Inflammatory macrophage treated with lipopolysaccharide for 1 hour (primary cell): ENCODE results near the gene OR6C2.
"Not testable (repeated sequence)": the region's sequence is repeated elsewhere in the genome, so short reads cannot be mapped to it uniquely, and the experiment has no call there.

Source experiments
- DNase-seq, 2 donors: peaks; one replicate each; pipeline ENCODE4 v3.0.0-alpha.2; 2020 to 2022

OR6C2 gene

DNA sequence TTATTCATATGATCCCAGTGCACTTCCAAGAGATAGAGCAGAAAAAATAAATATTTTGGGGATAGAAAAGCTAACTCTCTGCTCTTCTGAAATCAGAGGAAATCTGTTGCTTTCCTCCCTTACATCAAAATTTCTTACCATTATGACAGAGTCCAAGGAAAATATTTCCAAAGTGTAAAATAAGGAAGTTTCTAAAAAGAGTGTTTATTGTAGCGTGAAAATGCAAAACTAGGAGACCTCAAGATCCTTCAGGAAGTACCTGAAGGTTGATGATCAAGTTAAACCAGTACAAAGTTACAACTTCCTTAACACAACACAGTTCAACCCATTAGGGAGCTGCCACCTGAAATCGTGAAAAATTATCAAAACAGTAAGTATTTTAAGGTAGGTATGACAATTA is at the start of gene OR6C2:
OR6C2 (plus strand) TSS at position 301 of the 400 bp plus-strand sequence. CDS start 8,138 bp downstream, outside the sequence.
- no peak for DNase-seq

DNA sequence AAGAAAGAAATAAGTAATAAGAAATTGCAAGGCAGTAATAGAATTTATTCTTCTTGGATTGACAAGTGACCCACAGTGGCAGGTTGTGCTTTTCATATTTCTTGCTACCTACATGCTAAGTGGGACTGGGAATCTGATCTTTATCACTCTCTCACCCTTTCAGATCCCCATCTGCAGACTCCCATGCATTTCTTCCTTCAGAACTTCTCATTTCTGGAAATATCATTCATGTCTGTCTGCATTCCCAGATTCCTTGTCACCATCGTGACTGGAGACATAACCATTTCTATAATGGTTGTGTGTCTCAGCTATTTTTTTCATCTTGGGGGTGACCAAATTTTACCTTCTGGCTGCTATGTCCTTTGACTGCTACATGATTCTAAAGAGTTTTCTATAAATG is 47.5 kb upstream of the OR6C2 start:
- no peak for DNase-seq

DNA sequence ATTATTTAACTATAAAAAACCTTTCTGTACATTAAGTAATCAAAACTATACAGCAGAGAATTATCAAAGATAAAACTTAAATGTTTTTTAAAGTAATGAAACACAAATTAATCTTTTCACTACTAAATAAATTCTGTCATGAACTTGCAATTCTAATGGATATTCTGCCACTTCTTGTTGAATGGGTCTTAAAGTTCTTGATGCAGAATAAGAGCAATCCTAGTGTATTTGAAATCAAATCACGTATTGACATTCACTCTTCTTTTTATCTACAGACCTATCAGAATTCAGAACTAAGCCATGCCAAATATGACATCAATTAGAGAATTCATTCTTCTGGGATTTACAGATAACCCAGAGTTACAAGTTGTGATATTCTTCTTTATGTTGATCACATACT is 43.6 kb upstream of the OR6C2 start, which contains the start of gene OR6C65:
OR6C65 (plus strand) TSS at position 301 of the 400 bp plus-strand sequence; CDS start at position 301, 0 bp downstream.
- DNase-seq = no peak

DNA sequence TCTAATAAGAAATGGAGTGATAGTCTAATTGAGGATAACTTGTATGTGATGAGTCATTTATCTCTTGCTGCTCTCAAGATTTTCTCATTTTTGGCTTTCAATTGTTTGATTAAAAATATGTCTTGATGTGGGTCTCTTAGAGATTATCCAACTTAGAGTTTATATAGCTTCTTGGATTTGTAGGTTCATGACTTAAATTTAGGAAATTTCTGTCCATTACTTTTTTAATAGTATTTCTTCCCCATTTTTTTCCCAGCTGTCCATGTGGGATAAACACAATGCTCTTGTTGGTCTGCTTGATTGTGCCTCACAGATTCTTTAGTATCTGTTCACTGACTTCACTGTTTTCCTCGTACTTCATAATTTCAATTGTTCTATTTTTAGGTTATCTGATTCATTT is 36.0 kb upstream of the OR6C2 start:
- DNase-seq = no peak

DNA sequence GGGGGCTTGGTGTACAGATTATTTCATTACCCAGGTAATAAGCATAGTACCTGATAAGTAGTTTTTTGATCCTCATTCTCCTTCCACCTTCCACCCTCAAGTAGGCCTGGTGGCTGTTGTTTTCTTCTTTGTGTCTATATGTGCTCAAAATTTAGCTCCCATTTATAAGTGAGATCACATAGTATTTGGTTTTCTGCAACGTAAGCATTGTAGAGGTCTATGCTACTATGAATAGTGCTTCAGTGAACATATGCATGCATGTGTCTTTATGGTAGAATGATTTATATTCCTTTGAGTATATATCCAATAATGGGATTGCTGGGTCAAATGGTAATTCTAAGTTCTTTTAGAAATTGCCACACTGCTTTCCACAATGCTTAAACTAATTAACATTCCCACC is 34.7 kb upstream of the OR6C2 start:
- DNase-seq = not testable (repeated sequence)

DNA sequence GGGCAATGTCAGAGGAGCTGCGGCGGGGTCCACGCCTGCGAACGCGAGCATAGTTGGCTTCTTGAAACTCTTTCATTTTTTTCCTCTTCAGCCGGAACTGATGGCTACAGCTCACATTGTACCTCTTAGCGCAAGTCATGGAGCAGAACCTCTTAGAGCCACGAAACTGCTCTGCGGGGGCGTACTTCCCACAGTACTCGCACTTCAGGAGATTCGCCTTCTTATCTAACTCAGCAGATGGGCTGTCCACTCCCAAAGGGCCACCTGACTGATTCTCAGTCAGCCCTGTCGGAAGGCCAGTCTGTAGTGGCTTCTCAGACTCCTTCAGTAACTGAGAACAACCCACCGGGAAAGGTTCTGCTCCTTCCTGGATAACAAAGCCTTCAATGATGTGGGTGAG is 31.7 kb upstream of the OR6C2 start:
- DNase-seq = not testable (repeated sequence)

DNA sequence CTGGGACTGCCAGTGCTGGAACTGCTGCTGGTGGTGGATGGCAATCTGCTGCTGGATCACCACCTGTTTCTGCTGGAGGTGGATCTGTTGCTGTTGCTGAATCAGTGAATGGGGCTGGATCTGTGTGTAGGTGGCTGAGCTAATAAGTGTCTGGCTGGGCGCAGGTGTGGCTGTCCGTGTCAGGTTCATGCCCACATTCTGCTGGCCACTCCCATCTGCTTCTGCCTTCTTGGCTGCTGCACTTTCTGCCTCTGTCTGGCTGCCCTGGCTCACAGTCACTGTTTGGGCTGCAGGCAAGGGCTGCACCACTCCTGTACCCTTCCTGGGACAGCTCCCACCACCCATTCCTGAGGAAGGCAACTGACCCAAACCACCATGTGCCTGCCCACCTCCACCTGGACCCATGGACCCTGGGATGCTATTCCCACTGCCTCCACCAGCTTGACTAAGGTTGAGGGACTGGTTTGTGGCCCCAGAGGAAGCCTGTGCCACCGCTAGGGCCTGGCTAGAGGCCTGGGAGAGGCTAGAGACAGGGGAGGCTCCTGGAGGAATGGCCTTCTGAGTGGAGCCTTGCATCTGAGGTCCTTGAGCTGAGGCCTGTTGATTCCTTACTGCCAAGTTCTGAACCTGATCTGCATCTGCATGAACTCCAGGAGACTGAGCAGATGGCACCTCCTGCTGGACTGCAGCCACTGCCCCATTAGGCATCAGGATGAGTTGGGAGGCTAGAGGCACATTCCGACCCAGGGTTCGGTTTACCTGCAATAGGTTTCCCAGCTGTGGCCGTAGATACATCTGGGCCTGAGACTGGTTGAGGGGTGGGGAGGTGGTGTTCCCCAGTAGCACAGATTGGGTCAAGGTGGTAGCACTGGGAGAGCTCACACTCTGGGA is 30.1 kb upstream of the OR6C2 start:
- DNase-seq = not testable (repeated sequence)

DNA sequence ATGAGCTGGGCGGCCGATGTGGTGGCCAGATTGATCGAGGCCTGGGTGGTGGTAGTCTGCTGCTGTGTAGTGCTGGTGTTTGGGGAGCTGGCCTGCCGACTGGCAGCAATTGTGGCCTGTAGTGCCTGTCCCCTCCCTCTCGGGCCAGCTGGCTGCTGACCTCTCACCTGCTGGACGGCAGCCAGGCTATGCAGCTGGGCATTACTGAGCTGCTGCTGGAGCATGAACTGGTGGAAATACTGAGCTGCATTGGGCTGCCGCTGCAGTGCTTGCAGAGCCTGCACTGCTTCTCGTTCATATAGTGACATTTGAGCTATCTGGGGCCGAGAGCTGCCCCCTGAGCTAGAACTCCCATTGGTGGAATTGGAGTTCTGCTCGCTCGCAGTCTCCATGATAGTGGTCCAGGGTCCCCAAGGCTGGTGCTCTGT is 29.5 kb upstream of the OR6C2 start:
- DNase-seq = not testable (repeated sequence)

DNA sequence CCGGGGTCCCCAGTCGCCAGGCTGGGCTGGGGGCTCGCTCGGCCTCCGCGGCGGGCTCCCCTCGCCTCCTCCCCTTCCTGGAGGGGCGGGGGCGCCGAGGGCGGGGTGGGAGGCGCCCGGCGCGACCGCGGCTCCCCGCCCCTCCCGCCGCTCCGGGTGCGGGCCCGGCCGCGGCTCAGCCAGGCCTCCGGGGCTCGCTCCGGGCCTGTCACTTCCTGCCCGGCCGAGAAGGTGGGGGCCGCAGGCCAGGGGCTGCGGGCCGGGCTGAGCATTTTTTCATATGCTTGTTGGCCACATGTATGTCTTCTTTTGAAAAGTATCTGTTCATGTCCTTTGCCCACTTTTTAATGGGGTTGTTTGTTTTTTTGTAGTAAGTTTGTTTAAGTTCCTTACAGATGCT is 29.0 kb upstream of the OR6C2 start:
- DNase-seq = not testable (repeated sequence)

DNA sequence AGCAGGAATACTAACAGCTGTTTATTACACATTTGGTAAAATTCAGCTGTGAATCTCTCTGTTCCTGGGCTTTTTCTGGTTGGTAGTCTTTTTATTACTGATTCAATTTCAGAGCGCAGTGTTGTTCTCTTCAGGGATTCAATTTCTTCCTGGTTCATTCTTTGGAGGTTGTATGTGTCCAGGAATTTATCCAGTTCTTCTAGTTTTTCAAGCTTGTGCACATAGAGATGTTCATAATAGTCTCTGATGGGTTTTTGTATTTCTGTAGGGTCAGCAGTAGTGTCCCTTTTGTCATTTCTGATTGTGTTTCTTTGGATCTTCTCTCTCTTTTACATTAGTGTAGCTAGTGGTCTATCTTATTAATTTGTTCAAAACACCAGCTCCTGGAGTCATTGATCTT is 26.9 kb upstream of the OR6C2 start:
- DNase-seq = no peak

DNA sequence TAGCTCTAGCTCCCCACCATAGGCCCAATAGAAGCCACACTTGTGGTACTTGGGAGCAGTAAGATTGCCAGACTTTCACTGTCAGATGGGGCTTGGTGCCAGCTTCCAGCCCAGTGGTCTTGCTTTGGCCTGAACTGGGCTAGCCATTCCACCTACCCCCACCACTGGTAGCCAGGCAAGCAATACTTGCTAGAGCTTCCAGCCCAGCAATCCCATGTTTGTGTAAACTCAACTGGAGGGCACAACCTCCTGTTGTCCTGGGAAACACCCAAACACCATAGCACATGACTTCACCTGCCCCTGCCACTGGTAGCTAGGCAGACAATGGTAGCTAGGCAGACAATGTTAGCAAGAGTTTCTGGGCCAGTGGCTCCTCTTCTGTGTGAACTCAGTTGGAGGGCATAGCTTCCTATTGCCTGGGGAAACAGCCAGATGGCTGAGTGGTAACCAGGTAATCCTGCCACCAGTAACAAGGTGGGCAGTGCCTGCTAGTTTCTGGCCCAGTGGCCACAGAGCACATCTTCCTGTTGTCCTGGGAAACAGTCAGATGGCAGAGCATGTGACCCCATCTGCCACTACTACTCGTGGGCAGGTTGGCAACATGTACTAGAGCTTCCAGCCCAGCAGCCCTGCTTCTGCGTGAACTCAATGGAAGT is 23.4 kb upstream of the OR6C2 start:
- no peak for DNase-seq

DNA sequence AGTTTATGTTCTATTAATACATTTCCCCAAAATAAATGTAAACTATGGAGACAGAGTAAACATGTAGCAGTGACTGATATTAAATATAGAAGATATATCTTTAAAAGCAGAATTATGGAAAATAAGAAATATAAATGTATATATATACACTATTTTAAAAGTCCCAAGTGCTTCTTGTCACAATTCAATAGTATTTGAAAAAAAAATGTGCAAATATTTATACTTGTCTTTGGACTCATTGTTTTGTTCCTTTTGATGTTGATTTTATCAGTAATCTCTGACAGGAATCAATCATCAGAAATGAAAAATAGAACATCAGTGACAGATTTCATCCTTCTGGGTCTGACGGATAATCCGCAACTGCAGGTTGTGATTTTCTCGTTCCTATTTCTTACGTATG is 17.9 kb upstream of the OR6C2 start, which contains the start of gene OR6C76:
OR6C76 (plus strand) TSS at position 301 of the 400 bp plus-strand sequence; CDS start at position 301, 0 bp downstream.
- no peak for DNase-seq

DNA sequence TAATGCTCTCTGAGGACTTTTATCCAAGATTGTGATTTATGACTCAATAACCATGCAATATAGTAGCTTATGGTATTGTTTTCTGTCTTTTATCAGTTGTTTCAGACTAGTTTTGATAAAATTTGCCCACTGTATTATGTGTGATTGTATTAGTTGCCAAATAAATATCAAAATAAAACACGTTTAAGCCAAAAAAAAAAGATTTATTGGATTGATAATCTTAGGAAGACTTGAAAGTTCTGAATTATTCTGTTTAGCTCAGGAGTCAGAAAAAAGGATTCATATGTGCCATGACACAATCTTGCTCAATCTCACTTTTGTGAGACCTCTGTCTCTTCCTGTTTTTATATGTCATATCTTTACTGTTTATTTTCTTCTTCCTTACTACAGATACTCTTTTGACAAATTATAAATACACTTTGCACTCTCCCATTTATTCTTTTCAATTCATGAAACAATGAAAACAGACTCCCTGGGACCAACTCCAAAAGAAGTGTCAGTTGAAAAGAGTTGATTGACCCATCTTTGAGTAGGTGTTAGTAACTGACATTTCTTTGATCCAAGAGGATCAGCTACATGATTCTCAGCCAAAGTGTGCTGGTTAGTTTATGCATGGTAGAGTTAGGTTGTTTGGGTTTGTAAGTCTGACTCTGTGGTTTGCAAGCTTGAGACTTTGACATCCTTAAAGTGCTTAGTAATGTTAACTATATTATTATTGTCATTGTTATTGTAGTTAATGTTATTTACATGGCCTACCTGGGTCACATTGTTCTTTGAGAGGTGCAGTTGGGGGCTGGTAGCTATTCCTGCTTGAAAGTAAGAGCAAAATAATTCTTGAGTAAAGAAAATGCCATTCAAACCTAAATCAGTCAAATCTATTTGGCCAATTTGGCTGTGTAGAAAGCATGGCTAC is 15.3 kb upstream of the OR6C2 start:
- DNase-seq = peak; percentile 4 to 17

DNA sequence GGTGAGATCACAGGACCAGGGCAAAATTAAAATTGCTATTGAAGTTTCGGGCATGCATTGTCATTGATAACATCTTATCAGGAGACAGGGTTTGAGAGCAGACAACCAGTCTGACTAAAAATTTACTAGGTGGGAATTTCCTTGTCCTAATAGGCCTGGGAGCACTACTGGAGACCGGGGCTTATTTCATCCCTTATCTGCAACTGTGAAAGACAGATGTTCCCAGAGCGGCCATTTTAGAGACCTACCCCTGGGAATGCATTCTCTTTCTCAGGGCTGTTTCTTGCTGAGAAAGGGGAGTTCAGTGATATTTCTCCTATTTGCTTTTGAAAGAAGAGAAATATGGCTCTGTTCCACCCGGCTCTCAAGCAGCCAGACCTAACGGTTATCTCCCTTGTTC is 2.6 kb upstream of the OR6C2 start:
- DNase-seq = not testable (repeated sequence)

DNA sequence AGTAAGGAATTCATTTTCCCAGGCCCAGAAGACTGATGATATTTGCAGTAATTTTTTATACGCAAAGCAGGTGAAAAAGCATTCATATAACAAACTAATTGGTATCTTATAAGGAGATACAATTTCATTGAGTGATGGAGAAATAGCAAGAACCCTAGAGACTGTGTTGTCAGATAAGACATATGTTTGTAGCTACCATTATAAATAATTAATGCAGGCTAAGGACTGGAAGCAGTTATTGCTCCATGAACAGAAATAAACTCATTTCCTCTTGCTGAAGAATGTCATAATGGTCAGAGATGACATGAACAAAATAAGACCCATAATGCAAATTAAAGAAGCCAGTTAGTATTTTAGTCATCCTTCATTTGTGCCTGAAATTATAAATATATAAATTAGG is 1.5 kb downstream of the OR6C2 start:
- no peak for DNase-seq

DNA sequence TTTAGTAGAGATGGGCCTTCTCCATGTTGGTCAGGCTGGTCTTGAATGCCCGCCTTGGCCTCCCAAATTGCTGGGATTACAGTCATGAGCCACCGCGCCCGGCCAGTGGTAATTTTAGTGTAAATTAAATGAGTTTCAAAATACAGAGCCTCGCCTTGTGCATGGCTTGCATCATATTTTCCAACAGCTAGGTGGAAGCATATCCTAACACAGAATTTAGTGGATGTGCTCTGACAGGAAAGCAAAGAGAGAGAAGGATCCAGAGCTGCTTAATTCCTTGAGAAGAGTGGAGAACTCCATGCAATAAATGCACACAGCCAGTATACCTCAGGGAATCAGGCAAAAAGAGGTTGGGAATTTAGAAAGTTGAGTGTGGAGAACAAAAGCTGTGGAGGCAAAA is 2.5 kb downstream of the OR6C2 start:
- no peak for DNase-seq

DNA sequence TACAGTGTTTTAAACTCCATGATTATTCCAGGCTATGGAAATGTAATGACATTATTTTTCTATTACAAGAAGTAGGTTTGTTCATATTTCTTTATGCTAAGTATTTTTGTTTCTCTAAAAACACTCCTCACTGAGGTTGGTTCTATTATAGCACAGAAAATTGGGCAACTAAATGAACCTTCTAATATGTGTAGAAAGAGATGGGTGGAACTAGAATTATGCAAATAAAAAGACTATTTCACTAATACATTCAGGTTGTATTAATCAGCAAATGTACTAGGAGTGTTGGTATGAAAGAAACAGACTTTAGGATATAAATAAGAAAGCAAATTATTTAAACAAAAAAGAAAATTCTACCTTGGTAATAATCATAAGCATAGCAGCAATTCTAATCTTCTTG is 4.9 kb downstream of the OR6C2 start:
- DNase-seq = no peak

DNA sequence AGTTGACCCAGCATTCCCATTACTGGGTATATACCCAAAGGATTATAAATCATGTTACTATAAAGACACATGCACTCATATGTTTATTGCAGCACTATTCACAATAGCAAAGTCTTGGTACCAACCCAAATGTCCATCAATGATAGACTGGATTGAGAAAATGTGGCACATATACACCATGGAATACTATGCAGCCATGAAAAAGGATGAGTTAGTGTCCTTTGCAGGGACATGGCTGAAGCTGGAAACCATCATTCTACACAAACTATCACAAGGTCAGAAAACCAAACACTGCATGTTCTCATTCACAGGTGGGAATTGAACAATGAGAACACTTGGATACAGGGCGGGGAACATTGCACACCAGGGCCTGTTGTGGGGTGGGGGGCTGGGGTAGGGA is 21.1 kb downstream of the OR6C2 start:
- not testable (repeated sequence) for DNase-seq

DNA sequence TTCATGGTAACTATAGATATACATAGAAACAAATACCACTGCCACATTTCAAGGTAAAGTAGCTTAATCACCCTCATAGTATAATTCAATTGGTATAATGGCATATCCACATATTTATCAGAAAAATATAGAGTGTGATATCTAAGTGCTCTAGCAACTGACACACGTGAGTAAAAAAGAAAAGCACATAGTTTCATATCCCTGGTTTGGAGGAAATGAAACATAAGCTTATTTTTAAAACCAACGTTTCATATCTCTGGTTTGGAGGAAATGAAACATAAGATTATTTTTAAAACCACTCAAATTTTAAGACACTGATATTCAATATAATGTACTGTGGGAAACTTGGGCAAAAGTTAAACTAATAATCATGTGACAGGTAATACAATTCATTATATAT is 24.0 kb downstream of the OR6C2 start:
- peak in 1 of 2 donors; percentile 2 for DNase-seq

DNA sequence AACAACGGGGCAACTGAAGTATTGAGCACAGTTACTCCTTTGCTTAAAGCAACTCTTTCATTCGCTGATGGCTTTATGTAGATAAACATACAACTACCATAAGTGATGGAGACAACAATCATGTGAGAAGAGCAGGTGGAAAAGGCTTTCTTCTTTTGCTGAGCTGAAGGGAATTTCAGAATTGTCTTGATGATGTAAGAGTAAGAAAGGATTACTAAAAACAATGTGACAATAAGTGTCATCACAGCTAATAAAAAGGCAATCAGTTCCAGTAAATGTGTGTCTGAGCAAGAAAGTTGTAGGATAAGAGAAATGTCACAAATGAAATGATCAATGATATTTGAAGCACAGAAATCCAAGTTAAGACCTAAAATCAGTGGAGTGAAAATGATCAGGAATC is 25.4 kb downstream of the OR6C2 start:
- peak; percentile 16 to 18 for DNase-seq

DNA sequence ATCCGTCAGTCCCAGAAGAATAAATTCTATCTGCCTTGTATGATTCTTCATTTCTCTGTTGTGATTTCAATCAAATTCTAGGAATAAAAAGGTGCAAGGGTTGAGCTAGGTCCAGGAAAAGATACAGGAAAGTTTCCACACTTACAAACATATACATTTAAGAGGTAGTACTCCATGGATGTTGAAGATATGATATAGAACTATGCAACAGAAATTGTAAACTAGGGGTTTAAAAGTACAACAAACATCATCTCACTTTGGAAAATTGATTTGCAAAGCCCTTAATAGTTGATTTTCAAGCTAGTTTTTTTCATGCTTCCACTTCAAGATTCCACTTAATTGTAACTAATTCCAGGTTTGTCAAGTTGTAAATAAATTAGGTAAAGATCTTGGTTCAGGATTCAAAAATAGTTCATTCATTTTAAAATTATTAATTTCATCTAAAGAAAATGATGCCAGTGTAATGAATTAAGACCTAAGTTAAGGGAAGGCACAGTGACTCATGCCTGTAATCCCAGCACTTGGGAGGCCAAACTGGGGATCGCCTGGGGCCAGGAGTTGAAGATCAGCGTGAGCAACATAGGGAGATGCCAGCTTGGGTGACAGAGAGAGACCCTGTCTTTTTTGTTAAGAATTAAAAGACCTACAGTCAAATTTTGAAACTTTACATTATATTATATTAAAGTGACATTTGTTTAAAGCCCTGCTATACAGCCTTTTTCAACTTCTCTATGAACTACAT is 26.4 kb downstream of the OR6C2 start, which contains the start of gene OR6C70:
OR6C70 (minus strand) TSS at position 51 of the 742 bp plus-strand sequence; CDS start at position 51, 0 bp downstream.
- no peak for DNase-seq

DNA sequence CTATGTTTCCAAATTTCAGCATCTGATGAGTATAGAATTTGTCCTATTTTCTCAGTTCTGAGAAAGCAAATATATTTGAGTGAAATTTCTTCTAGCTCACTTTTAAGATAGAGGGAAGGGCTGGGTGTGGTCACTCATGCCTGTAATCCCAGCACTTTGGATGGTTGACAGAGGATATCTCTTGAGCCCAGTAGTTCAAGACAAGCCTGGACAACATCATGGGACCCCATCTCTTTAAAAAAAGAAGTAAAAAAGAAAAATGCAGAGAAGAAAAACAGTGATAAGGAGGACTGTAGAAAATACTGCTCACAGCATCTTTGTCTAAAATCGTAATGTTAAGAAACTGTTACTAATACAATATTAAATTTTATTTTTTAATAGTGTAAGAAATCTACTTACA is 28.4 kb downstream of the OR6C2 start:
- DNase-seq = no peak
